Skeletal muscle tissue (tissue), 4 donors: ENCODE results near the gene SETD1A. TPM values are rescaled to one million over a fixed set of nuclear protein-coding genes. Genes with fewer than 3 reads are reported as not detected.
"Not testable (repeated sequence)": the region's sequence is repeated elsewhere in the genome, so short reads cannot be mapped to it uniquely, and the experiment has no call there.

Experiments used
- H3K27ac ChIP-seq: one replicate; pipeline ENCODE4 v1.7.0; 2013; ENCODE audit warnings: mild to moderate bottlenecking, low read depth, low read length, inconsistent platforms
- H3K27me3 ChIP-seq, 3 donors: one replicate each; pipeline ENCODE4 v1.7.0; 2013; ENCODE audit warnings: low read length in 3 of 3; ENCODE audit not compliant: control insufficient read depth in 3 of 3, insufficient read depth in 3 of 3
- H3K36me3 ChIP-seq, 3 donors: one replicate each; pipeline ENCODE4 v1.7.0; 2013; ENCODE audit warnings: low read length in 3 of 3; ENCODE audit not compliant: control insufficient read depth in 3 of 3, insufficient read depth in 3 of 3
- H3K4me1 ChIP-seq, 3 donors: one replicate each; pipeline ENCODE4 v1.7.0; 2013; ENCODE audit warnings: low read length in 3 of 3, mild to moderate bottlenecking in 3 of 3; ENCODE audit not compliant: control insufficient read depth in 3 of 3, insufficient read depth in 3 of 3
- H3K4me3 ChIP-seq, 3 donors: one replicate each; pipeline ENCODE4 v1.7.0; 2013; ENCODE audit warnings: low read length in 3 of 3
- H3K9ac ChIP-seq, 3 donors: one replicate each; pipeline ENCODE4 v1.7.0; 2013; ENCODE audit warnings: low read length in 3 of 3, mild to moderate bottlenecking in 3 of 3, moderate library complexity in 2 of 3, low read depth in 1 of 3
- H3K9me3 ChIP-seq, 3 donors: one replicate each; pipeline ENCODE4 v1.7.0; 2013; ENCODE audit warnings: low read length in 3 of 3; ENCODE audit not compliant: control insufficient read depth in 3 of 3
- total RNA-seq: library from RNA; depleted of rRNA; stranded (reverse); fragments of >200 nt; gene quantifications from one replicate; pipeline ENCODE4 v1.2.3, GENCODE V29; 2014
- donor health status: Osteomylitis.

Gene SETD1A
- total RNA-seq, 1 donor from 2014 or later = 3.7 TPM

- no peak overlapping the region for H3K27ac ChIP-seq
- H3K9ac ChIP-seq = no peak overlapping the region
- H3K9me3 ChIP-seq = no peaks in the 10 kb centered on the region
- H3K27me3 ChIP-seq = no peaks in the 10 kb centered on the region
- H3K4me1 ChIP-seq = peaks cover 0 to 7% (median 3%) of the 10 kb centered on the region in 3 donors
- peaks cover 8 to 23% (median 10%) of the 10 kb centered on the region in 3 donors for H3K36me3 ChIP-seq
- H3K4me3 ChIP-seq = no peak overlapping the region
Measured at GRCh38 chr16:30928390-30928789, 29.2 kb upstream of the SETD1A start.

- Histone ChIP-seq H3K4me1 (peaks cover 0 to 7% (median 3%) of the 10 kb centered on the region in 3 donors), H3K36me3 (peaks cover 8 to 24% (median 10%) of the 10 kb centered on the region in 3 donors), H3K9ac (no peak overlapping the region), H3K27me3 (no peaks in the 10 kb centered on the region), H3K27ac (no peak overlapping the region), H3K4me3 (no peak overlapping the region), H3K9me3 (no peaks in the 10 kb centered on the region)
Measured at GRCh38 chr16:30929167-30929566, 28.4 kb upstream of the SETD1A start.

GRCh38 chr16:30930160-30930571 lies 27.4 kb upstream of the SETD1A start:
- Histone ChIP-seq H3K4me1 (peaks cover 1 to 3% (median 2%) of the 10 kb centered on the region in 3 donors), H3K27ac (no peak overlapping the region), H3K9ac (no peak overlapping the region), H3K27me3 (no peaks in the 10 kb centered on the region), H3K4me3 (no peak overlapping the region), H3K9me3 (no peaks in the 10 kb centered on the region), H3K36me3 (peaks cover 8 to 24% (median 10%) of the 10 kb centered on the region in 3 donors)

GRCh38 chr16:30931068-30931650 lies 26.4 kb upstream of the SETD1A start:
- Histone ChIP-seq H3K27ac (no peak overlapping the region), H3K9ac (no peak overlapping the region), H3K36me3 (peaks cover 8 to 31% (median 10%) of the 10 kb centered on the region in 3 donors), H3K4me1 (peaks cover 0 to 3% (median 2%) of the 10 kb centered on the region in 3 donors), H3K4me3 (no peak overlapping the region), H3K9me3 (no peaks in the 10 kb centered on the region), H3K27me3 (no peaks in the 10 kb centered on the region)

GRCh38 chr16:30934827-30935557 lies 22.6 kb upstream of the SETD1A start:
- peaks cover 0 to 3% (median 2%) of the 10 kb centered on the region in 3 donors for H3K4me1 ChIP-seq
- H3K36me3 ChIP-seq = peaks cover 8 to 28% (median 10%) of the 10 kb centered on the region in 3 donors
- no peaks in the 10 kb centered on the region for H3K27me3 ChIP-seq
- H3K9ac ChIP-seq = peak overlapping the region in 1 of 3 donors; percentile 8
- H3K4me3 ChIP-seq = no peak overlapping the region
- H3K9me3 ChIP-seq = no peaks in the 10 kb centered on the region
- H3K27ac ChIP-seq = no peak overlapping the region

DNA sequence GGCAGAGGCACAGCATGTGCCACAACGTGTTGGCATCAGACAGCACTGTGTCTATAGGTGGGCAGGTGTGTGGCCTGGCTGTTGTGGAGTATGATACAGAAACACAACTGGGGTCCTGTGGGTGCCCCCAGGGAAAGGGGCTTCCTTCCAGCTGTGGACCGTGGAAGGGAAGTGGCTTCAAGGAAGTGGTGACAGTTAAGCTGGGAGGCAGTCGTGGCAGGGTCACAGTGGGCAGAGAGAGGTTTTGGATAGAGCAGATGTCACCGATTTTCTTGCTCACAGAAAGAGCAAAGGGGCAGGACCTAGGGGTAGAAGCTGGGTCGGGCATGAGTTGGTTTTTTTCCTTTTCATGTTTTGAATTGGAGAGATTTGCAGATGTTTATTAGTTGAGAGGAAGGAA lies 19.9 kb upstream of the SETD1A start:
- Histone ChIP-seq H3K4me3 (no peak overlapping the region), H3K27ac (no peak overlapping the region), H3K9me3 (no peaks in the 10 kb centered on the region), H3K4me1 (peaks cover 6 to 13% (median 12%) of the 10 kb centered on the region in 3 donors), H3K9ac (peak overlapping the region in 2 of 3 donors; percentile 12 to 33), H3K27me3 (no peaks in the 10 kb centered on the region), H3K36me3 (peaks cover 1 to 15% (median 7%) of the 10 kb centered on the region in 3 donors)

DNA sequence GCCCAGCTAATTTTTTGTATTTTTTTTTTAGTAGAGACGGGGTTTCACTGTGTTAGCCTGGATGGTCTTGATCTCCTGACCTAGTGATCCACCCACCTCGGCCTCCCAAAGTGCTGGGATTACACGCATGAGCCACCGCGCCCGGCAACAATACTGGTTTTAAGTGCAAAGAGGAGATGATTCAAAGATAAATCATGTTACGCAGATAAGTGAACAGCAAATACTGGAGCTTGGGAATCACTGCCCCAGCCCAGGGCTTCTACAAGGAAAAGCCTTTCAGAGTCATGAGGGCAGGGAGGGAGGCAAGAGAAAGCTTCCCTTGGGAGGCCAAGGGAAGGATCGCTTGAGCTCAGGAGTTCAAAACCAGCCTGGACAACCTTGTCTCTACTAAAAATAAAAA lies 18.0 kb upstream of the SETD1A start:
- Histone ChIP-seq H3K36me3 (peaks cover 5 to 24% (median 9%) of the 10 kb centered on the region in 3 donors), H3K4me1 (peaks cover 6 to 12% (median 12%) of the 10 kb centered on the region in 3 donors)
- H3K9ac ChIP-seq, H3K27me3 ChIP-seq, H3K27ac ChIP-seq, H3K4me3 ChIP-seq, H3K9me3 ChIP-seq: not testable (repeated sequence)

DNA sequence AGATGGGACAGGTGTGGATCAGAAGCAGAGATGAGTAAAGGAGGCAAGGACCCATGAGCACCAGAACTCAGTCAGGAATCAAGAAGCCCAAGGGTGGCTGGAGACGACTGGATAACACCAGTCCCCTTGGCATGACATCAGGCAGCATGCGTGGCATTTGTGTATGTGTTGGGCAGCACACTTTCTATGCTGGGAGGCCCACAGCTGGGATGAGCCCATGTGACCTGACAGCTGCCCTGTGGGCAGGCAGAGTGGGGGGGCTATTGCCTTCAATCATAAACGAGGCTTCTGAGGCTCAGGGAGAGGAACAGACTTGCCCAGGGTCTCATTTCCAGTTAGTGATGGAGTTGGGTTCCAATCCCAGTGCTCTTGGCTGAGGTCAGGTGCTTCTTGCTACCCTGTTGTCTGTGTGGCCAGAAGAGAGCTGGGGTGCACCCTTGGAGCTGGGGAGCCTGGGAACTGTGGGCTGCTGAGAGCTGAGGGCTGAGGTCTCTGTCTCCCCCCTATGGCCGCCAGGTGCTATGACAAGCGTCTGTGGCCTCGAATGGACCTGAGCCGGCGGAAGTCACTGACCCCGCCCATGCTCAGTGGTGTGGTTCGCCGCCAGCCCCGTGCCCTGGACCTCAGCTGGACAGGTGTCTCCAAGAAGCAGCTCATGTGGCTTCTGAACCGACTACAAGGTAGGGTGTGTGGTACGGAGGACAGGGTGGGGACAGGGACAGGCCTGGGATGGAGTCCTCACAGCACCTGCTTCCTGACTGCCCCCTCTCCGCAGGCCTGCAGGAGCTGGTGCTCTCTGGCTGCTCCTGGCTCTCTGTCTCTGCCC lies 15.7 kb upstream of the SETD1A start:
- Histone ChIP-seq H3K4me1 (peaks cover 6 to 10% (median 9%) of the 10 kb centered on the region in 3 donors), H3K9ac (no peak overlapping the region), H3K36me3 (peaks cover 7 to 18% (median 8%) of the 10 kb centered on the region in 3 donors), H3K27ac (peak overlapping the region; percentile 13), H3K4me3 (no peak overlapping the region), H3K27me3 (no peaks in the 10 kb centered on the region), H3K9me3 (no peaks in the 10 kb centered on the region)

DNA sequence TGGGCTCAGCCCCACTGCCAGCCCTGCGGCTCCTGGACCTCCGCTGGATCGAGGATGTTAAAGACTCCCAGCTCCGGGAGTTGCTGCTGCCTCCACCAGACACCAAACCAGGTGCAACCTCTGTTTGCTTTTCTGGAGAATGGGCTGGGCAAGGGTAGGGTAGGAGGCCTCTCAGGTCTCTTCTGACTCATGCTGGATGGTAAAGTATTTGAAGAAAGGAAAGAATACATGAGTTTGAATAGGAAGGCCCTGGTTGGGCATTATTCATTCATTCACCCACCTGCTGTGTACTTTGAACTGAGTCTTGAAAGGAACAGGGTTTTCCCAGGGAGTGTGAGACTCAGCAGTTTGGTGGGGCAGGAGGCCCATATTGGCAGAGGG lies 15.1 kb upstream of the SETD1A start:
- H3K9me3 ChIP-seq = no peaks in the 10 kb centered on the region
- H3K27ac ChIP-seq = peak overlapping the region; percentile 13
- no peak overlapping the region for H3K9ac ChIP-seq
- H3K27me3 ChIP-seq = no peaks in the 10 kb centered on the region
- peaks cover 6 to 10% (median 9%) of the 10 kb centered on the region in 3 donors for H3K4me1 ChIP-seq
- peaks cover 7 to 18% (median 10%) of the 10 kb centered on the region in 3 donors for H3K36me3 ChIP-seq
- H3K4me3 ChIP-seq = no peak overlapping the region
